GM13976 (cell line): Measurements from ENCODE around the gene RASSF8.

Source experiments
- DNase-seq: peaks from one replicate; pipeline ENCODE4 v3.0.0; 2012; ENCODE audit warnings: low spot score
- CTCF ChIP-seq: IDR thresholded peaks from 2 replicates; pipeline ENCODE4 v1.5.1; 2012; ENCODE audit warnings: borderline replicate concordance, mild to moderate bottlenecking; ENCODE audit not compliant: insufficient read depth; ENCODE audit errors: extremely low read depth, missing control alignments, control extremely low read depth
- in situ Hi-C: fragments of 300-500 bp; cut with MboI; formaldehyde crosslinking; loops from one replicate; pipeline ENCODE4 v1.12.0; 2022; ENCODE audit warnings: low sequenced_read_pairs, mixed read lengths, inconsistent platforms; ENCODE audit not compliant: unreplicated experiment

The RASSF8 gene

GRCh38 chr12:26122681-26123481, 164.4 kb downstream of the RASSF8 start:
- in situ Hi-C loops, result loop anchor here (25.0 kb wide), 1 partner anchor 739 kb away; no protein-coding TSS in a partner anchor
- peak; percentile 46 for TF ChIP-seq CTCF
- DNase-seq, result peak; percentile 60

GRCh38 chr12:26123482-26123980, 165.0 kb downstream of the RASSF8 start:
- TF ChIP-seq CTCF, result no peak
- no peak for DNase-seq
- in situ Hi-C loops, result loop anchor here (25.0 kb wide), 1 partner anchor 739 kb away; no protein-coding TSS in a partner anchor

- in situ Hi-C loops, result loop anchor here (25.0 kb wide), 1 partner anchor 738 kb away; no protein-coding TSS in a partner anchor
- TF ChIP-seq CTCF, result no peak
- peak; percentile 41 for DNase-seq
Observed at GRCh38 chr12:26124446-26125399, 166.2 kb downstream of the RASSF8 start, which contains the start of gene BHLHE41. Gene BHLHE41 (minus strand): TSS chr12:26125037. CDS start chr12:26124779, 258 bp downstream.

GRCh38 chr12:26125400-26126339, 167.2 kb downstream of the RASSF8 start:
- DNase-seq, result peak; percentile 51
- no peak for TF ChIP-seq CTCF
- in situ Hi-C loops, result no loop called here

GRCh38 chr12:26126340-26127284, 168.1 kb downstream of the RASSF8 start:
- TF ChIP-seq CTCF, result no peak
- peak; percentile 68 for DNase-seq
- in situ Hi-C loops, result no loop called here
